Psoas muscle (tissue), 8 donors: Measurements from ENCODE around the gene EPS8L2. TPM values are rescaled to one million over a fixed set of nuclear protein-coding genes. Genes with fewer than 3 reads are reported as not detected.

Experiments used
- ATAC-seq, 4 donors: fragments of 200-7000 bp; cut with Tn5 transposase; one replicate each; pipeline ENCODE4 v1.9.1; 2020; ENCODE audit warnings: moderate library complexity in 3 of 4, mild to moderate bottlenecking in 2 of 4
- DNase-seq, 2 donors: peaks; one replicate each; pipeline ENCODE4 v3.0.0-alpha.2; 2020
- H3K27ac ChIP-seq: fragments of 200-600 bp; one replicate; pipeline ENCODE4 v1.8.0; 2022
- H3K27me3 ChIP-seq, 3 donors: fragments of 200-600 bp in 1 of 3; one replicate each; pipeline versions ENCODE4 v1.6.1 to v1.8.0; 2013 to 2022; ENCODE audit warnings: low read length in 2 of 3, mild to moderate bottlenecking in 2 of 3, moderate library complexity in 1 of 3; ENCODE audit not compliant: insufficient read depth in 3 of 3
- H3K36me3 ChIP-seq, 2 donors: fragments of 200-600 bp in 1 of 2; one replicate each; pipeline versions ENCODE4 v1.6.1 to v1.8.0; 2013 to 2022; ENCODE audit warnings: low read depth in 1 of 2, mild to moderate bottlenecking in 1 of 2, moderate library complexity in 1 of 2; ENCODE audit not compliant: insufficient read depth in 1 of 2
- H3K4me1 ChIP-seq: fragments of 200-600 bp; one replicate; pipeline ENCODE4 v1.8.0; 2022
- H3K4me3 ChIP-seq: fragments of 200-600 bp; one replicate; pipeline ENCODE4 v1.8.0; 2022; ENCODE audit warnings: mild to moderate bottlenecking
- H3K9me3 ChIP-seq: fragments of 200-600 bp; one replicate; pipeline ENCODE4 v1.8.0; 2022
- WGBS, 3 donors: extraction: QIAGEN DNeasy Blood & Tissue Kit; methylation state at CpG; one replicate each; pipeline versions ENCODE4 v1.1.6 to v1.1.7; 2013; 5-methylcytosine and 5-hydroxymethylcytosine counted together
- intact Hi-C, 2 donors: fragments of 100-400 bp; cut with DNase I; formaldehyde crosslinking; loops; one replicate each; pipeline versions ENCODE4 v1.11.0 to v1.14.2; 2022
- polyA plus RNA-seq, 3 donors: library from polyadenylated mRNA; stranded (reverse); fragments of 200-250 nt; gene quantifications; one replicate each; pipeline ENCODE4 v1.2.3, GENCODE V29; 2013
- total RNA-seq, 4 donors: library from RNA; stranded (reverse); fragmentation: NEBNext Ultra II Directional in 2 of 4; extraction: Animal tissue kit (Norgen Biotek cat#: 25700) in 2 of 4; gene quantifications; one replicate each; pipeline versions ENCODE4 v1.2.1 to v1.2.4, GENCODE V29; 2021 to 2023
- TF ChIP-seq, protein P1 (sequence below): fragments of 200-600 bp; IDR thresholded peaks from one replicate; pipeline ENCODE4 v1.8.0; 2022; ENCODE audit warnings: antibody characterized with exemption
- donor health status: healthy with polysubstance abuse.
- donor health status: DM: no; HTN: no; CAD: no; lungs with moderate emphysema.
- donor health status: Bipolar disorder and iron deficiency.
- donor health status: healthy.
- donor health status: DM: yes; HTN: yes; CAD: no.
- donor health status: DM: no; HTN: no; CAD: no.
- donor health status: DM: no; HTN: no; CAD: no.
- donor health status: DM: yes; HTN: yes; CAD: no.

The EPS8L2 gene
- total and polyA plus RNA-seq, 7 donors: 0.47 to 3.1 (median 0.89) TPM

DNA sequence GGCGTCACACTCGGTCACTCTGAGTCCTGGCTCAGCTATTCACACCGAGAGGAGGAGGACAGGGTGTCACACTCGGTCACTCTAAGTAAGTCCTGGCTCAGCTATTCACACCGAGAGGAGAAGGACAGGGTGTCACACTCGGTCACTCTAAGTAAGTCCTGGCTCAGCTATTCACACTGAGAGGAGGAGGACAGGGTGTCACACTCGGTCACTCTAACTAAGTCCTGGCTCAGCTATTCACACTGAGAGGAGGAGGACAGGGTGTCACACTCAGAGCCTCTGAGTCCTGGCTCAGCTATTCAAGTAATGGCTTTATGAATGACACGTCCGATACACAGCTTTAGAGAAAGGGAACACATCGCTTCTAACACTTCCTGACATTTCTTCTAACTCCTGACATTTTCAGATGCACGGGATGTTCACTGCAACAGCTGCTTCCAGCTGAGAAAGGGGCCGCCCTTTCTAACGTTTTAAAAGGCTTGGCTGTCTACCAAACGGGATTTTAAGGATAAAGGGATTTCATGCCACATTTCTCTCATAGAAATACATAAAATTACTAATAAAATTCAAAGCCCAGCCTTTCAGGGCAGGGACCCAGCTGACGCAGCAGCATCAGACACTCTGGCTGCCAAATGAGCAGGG is 40.8 kb upstream of the EPS8L2 start:
- intact Hi-C loops: no loop called here
- WGBS, 3 donors: 39 to 75% (median 45%) methylated on average over 14 to 15 of the region's 15 CpGs

DNA sequence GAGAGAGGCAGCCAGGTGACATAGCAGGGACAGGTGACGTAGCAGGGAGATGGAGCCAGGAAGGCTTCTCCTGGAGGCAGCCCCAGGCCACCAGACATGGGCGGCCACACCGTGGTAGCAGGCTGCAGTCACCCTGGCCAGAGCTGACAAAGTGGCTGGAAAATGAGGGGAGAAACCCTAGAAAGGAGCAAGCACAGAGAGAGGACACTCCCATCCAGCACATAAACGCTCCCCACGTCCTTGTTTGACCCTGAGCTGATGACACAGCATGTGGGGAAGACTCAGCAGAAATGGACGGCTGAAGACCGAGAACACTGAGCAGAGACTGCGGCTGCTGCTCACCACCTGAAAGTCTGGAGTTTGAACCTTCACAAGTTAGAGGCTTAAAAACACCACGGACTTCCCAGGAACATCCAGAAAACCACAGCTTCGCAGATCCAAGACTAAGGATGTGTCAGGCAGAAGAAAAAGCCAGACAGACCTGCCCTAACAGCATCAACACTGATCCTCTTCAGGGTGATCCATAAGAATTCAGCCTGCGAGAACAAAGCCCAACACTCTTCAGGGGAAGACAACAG is 40.2 kb upstream of the EPS8L2 start:
- peak in 1 of 2 donors; percentile 44 for DNase-seq
- peak; percentile 70 to 85 (median 80) for ATAC-seq
- intact Hi-C loops: no loop called here
- Histone ChIP-seq H3K27me3 (no peaks in the 10 kb centered on the region), H3K4me3 (peak overlapping the region; percentile 25), H3K27ac (peak overlapping the region; percentile 58), H3K36me3 (peaks cover 0 to 26% of the 10 kb centered on the region in 2 donors), H3K4me1 (peaks cover 4% of the 10 kb centered on the region), H3K9me3 (no peaks in the 10 kb centered on the region)
- TF ChIP-seq, protein P1, sequence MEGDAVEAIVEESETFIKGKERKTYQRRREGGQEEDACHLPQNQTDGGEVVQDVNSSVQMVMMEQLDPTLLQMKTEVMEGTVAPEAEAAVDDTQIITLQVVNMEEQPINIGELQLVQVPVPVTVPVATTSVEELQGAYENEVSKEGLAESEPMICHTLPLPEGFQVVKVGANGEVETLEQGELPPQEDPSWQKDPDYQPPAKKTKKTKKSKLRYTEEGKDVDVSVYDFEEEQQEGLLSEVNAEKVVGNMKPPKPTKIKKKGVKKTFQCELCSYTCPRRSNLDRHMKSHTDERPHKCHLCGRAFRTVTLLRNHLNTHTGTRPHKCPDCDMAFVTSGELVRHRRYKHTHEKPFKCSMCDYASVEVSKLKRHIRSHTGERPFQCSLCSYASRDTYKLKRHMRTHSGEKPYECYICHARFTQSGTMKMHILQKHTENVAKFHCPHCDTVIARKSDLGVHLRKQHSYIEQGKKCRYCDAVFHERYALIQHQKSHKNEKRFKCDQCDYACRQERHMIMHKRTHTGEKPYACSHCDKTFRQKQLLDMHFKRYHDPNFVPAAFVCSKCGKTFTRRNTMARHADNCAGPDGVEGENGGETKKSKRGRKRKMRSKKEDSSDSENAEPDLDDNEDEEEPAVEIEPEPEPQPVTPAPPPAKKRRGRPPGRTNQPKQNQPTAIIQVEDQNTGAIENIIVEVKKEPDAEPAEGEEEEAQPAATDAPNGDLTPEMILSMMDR: no peak
- WGBS, 3 donors: 30 to 58% (median 39%) methylated on average over 11 of the region's 11 CpGs

More for the DNA sequence above, 40.8 kb upstream of the EPS8L2 start:
- Histone ChIP-seq H3K27me3 (no peaks in the 10 kb centered on the region), H3K27ac (peak overlapping the region; percentile 58), H3K9me3 (no peaks in the 10 kb centered on the region), H3K36me3 (peaks cover 3 to 21% of the 10 kb centered on the region in 2 donors), H3K4me1 (peaks cover 4% of the 10 kb centered on the region), H3K4me3 (peak overlapping the region; percentile 25)
- DNase-seq (no peak), ATAC-seq (peak in 3 of 4 donors; percentile 33 to 67 (median 65))
- TF ChIP-seq, protein P1: no peak

DNA sequence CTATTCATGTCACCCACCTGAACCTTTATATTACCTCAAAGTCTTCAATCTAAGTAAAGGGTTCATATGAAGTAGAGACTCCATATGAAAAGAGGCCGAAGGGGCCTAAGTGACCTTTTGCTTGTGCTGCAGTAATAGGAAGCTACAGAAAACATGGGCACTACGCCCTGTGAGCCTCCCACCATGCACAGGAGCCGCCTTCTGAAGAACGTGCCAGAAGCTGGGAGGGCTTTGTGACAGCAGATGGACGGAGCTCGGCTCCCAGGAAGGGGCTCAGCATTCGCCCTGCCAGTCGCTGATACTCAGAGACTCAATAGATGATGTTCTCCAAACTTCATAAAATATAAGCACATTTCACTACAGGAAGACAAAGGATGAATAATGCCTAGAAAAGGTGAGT is 32.2 kb upstream of the EPS8L2 start:
- DNase-seq (no peak), ATAC-seq (no peak)
- Histone ChIP-seq H3K36me3 (peaks cover 3 to 72% of the 10 kb centered on the region in 2 donors), H3K27me3 (no peaks in the 10 kb centered on the region), H3K4me3 (no peak overlapping the region), H3K9me3 (no peaks in the 10 kb centered on the region), H3K27ac (no peak overlapping the region), H3K4me1 (no peaks in the 10 kb centered on the region)
- TF ChIP-seq, protein P1: no peak
- intact Hi-C loops: no loop called here
- 91 to 92% (median 92%) methylated on average over 8 of the region's 8 CpGs for whole genome bisulfite sequencing, 3 donors

DNA sequence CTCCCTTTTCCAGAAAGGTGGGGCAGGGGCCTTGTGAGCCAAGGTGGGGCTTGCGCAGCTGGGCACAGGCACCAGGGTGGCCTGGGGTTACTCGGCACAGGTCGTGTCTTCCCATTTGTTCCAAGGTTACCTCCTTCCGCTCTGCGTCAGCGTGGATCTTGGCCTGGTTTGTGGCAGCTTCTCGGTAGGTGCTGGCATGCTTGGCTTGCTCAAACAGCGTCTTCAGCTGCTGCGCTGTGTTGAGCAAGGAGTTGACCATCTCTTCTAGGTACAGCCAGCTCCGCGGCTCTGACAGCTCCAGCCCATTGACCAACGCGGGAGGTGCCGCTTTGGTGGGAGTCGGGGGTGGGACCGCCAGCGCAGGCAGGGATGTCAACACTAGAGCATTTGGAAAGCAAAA is 31.6 kb upstream of the EPS8L2 start:
- ATAC-seq: no peak
- intact Hi-C loops: no loop called here

More for the DNA sequence above, 31.6 kb upstream of the EPS8L2 start:
- WGBS, 3 donors: 88 to 91% (median 90%) methylated on average over 17 of the region's 17 CpGs
- no peaks in the 10 kb centered on the region for H3K9me3 ChIP-seq
- TF ChIP-seq, protein P1: no peak
- peaks cover 3 to 78% of the 10 kb centered on the region in 2 donors for H3K36me3 ChIP-seq
- H3K27ac ChIP-seq: no peak overlapping the region
- H3K4me3 ChIP-seq: no peak overlapping the region
- no peaks in the 10 kb centered on the region for H3K4me1 ChIP-seq
- DNase-seq: no peak
- H3K27me3 ChIP-seq: no peaks in the 10 kb centered on the region
